CD1c-positive myeloid dendritic cell (primary cell): ENCODE data around the gene OR2H2.

Experiments
- DNase-seq: peaks from one replicate; pipeline ENCODE4 v3.0.0-alpha.2; 2016; ENCODE audit errors: extremely low spot score

OR2H2 gene

DNA sequence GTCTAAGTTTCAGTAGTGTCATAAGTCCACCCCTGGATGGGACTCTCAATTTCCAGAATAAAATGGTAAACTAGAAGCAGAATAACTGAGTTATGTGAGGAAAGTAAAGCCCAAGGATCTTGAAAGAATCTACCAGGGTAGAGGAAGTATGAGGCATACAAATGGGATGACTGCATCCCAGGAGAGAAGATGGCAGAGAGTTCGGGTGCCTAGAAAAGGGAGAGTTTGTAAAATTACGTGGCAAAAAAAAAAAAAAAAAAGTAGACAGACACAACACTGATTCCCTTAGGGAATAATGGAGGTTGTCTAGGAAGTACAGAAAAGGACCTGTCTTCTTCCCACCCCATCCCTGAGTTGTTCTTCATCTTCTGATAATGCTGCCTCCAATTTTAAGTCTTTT is 44.6 kb downstream of the OR2H2 start:
- no peak for DNase-seq

DNA sequence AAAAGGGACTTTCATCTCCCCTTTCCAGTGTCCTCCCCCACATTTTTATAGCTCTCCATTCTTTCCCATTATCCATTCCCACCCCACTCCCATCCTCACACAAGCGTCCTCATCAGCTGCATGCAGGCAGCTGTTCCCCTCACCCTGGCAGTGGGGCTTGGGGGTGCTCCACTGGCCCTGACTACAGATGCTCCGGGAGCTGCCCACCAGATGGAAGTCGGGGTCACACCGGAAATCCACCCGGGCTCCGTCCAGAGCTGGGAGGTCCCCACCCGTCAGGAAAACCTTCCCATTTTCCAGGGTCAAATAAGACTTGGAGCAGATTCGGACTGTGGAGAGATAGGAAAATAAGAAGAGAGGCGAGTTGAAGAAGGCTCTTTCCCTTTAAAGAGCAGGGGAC is 45.4 kb downstream of the OR2H2 start:
- DNase-seq, result no peak

- no peak for DNase-seq
Observed at GRCh38 chr6:29631209-29631810, 46.4 kb downstream of the OR2H2 start.

DNA sequence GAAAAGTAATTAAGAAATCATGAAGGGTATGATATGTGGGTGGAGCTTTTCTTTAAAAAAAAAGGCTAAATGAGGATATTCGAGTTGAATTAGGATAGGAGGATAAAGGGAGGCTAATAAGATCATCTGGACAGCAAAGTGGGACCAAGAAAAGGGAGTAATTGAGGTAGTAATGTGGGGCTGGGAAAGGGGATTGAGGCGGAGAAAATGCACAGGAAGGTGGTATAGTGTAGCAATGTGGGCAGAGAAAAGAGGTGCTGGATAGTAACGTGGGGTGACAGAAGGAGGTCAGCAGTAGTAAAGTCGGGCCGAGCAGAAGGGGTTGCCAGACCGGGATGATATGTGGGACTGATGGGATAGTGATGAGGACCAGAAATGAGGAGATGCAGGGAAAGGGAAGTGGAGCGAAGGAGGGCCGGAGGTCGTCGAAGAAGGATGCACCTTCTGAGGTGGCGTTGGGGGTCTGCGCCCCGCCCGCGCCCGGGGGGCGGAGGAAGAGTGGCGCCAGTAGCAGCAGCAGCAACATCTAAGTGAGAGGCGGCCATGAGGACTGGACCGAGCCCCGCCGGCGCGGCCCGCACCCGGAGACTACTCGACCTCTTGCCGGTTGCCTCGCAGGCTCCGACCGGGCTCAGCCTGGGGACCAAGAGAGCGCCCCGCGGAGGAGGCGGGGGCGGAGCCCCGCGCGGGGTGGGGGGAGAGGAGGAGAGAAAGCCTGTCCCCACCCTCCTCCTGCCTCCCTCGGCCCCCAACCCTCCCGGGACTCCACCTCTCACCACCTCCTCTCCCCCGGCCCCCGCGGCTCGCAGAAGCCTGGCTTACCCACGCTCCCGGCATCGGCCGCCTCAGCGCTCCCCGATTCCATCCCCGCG is 47.2 kb downstream of the OR2H2 start:
- DNase-seq, result peak; percentile 18

GRCh38 chr6:29632789-29633533 is 48.0 kb downstream of the OR2H2 start, which contains the start of gene GABBR1:
GABBR1 (minus strand) TSS chr6:29633183; CDS start chr6:29632385, 798 bp downstream.
- DNase-seq, result peak; percentile 77

- DNase-seq, result no peak
Observed at GRCh38 chr6:29633534-29633905, 48.6 kb downstream of the OR2H2 start.

GRCh38 chr6:29637247-29637646 is 52.3 kb downstream of the OR2H2 start:
- DNase-seq, result no peak
